Endothelial cell of umbilical vein (primary cell): ENCODE results near the gene GRK1.

Experiments
- EZH2 ChIP-seq: IDR thresholded peaks from 2 replicates; pipeline ENCODE4 v1.6.1; 2012; ENCODE audit warnings: borderline replicate concordance, low read depth, mild to moderate bottlenecking, moderate library complexity, low read length, inconsistent platforms; ENCODE audit not compliant: severe bottlenecking
- JUN ChIP-seq: IDR thresholded peaks from 2 replicates; pipeline ENCODE4 v1.6.1; 2011; ENCODE audit warnings: borderline replicate concordance, low read depth; ENCODE audit not compliant: insufficient read length, insufficient read depth
- POLR2AphosphoS5 ChIP-seq: IDR thresholded peaks from 2 replicates; pipeline ENCODE4 v1.6.1; 2012; ENCODE audit warnings: low read depth, mild to moderate bottlenecking, control low read depth, low read length, moderate library complexity; ENCODE audit not compliant: insufficient read depth
- TF ChIP-seq, protein P1 (sequence below), 2 donors: IDR thresholded peaks; 1 replicate in 1 of 2; 2 replicates in 1 of 2; pipeline ENCODE4 v1.5.1; 2011; ENCODE audit warnings: low read length in 2 of 2, mild to moderate bottlenecking in 2 of 2, moderate library complexity in 2 of 2, control low read depth in 1 of 2, inconsistent platforms in 1 of 2, low read depth in 1 of 2; ENCODE audit not compliant: insufficient read depth in 1 of 2; ENCODE audit errors: extremely low read depth in 1 of 2
- TF ChIP-seq, protein P2 (sequence below): IDR thresholded peaks from 2 replicates; pipeline ENCODE4 v1.6.1; 2011; ENCODE audit not compliant: insufficient read depth, insufficient read length

DNA sequence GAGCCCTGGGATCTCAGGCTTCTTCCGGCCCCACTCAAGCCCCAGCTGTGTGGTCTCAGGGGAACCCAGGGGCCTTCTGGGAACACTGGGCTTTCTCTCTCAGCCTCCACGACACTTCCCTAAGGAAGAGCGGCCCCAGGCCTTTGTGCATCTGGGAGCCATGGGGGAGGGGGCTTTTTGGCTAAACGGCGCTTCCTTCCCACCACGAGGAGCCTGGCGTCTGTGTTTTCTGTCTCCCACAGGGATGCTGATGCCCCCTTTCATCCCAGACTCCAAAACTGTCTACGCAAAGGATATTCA lies 67.8 kb downstream of the GRK1 start:
- TF ChIP-seq JUN (no peak), EZH2 (no peak), POLR2AphosphoS5 (no peak)
- TF ChIP-seq, protein P1, sequence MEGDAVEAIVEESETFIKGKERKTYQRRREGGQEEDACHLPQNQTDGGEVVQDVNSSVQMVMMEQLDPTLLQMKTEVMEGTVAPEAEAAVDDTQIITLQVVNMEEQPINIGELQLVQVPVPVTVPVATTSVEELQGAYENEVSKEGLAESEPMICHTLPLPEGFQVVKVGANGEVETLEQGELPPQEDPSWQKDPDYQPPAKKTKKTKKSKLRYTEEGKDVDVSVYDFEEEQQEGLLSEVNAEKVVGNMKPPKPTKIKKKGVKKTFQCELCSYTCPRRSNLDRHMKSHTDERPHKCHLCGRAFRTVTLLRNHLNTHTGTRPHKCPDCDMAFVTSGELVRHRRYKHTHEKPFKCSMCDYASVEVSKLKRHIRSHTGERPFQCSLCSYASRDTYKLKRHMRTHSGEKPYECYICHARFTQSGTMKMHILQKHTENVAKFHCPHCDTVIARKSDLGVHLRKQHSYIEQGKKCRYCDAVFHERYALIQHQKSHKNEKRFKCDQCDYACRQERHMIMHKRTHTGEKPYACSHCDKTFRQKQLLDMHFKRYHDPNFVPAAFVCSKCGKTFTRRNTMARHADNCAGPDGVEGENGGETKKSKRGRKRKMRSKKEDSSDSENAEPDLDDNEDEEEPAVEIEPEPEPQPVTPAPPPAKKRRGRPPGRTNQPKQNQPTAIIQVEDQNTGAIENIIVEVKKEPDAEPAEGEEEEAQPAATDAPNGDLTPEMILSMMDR (IDR thresholded peaks at IDR 0.05; ENCODE audit: extremely low read depth in 1 of 2, insufficient read depth in 1 of 2, low read depth in 1 of 2, low read length in 2 of 2) = no peak
- TF ChIP-seq, protein P2, sequence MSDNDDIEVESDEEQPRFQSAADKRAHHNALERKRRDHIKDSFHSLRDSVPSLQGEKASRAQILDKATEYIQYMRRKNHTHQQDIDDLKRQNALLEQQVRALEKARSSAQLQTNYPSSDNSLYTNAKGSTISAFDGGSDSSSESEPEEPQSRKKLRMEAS = no peak
